ENCODE data around the gene SLC2A4RG.

DNA sequence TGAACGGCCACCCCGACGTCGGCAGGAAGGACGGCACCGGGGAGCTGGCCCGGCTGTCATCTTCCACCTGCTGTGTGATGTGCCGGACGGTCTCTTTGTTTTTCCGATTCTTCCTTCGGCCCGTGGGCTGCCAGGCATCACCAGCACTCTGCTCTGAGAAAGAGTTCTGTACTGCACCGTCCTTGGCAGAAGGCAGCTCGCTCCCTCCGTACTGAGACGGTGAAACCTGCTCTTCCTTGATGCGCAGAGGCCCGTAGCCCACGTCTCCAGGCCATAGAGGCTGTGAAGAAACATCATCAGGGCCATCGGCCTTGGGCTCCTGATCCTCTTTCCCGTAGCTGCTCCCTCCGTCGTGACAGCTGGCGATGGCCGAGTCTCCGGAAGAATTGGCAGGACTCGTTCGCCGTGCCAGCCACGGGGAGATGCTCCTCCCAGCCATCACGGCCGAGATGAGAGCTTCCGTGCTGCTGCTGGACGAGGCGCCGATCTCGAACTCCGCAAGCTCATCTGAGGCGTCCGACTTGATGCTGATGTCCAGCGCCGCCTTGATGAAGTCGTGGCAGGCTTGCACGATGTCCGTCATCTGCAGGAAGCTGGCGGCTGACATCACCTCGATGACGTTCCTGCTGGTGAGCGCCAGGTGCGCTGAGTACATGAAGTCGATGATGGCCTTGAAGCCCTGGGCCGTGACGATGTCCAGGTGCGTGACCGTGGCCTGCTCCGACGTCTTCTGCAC, 50.4 kb downstream of the SLC2A4RG start:
- TF ChIP-seq, protein P1, sequence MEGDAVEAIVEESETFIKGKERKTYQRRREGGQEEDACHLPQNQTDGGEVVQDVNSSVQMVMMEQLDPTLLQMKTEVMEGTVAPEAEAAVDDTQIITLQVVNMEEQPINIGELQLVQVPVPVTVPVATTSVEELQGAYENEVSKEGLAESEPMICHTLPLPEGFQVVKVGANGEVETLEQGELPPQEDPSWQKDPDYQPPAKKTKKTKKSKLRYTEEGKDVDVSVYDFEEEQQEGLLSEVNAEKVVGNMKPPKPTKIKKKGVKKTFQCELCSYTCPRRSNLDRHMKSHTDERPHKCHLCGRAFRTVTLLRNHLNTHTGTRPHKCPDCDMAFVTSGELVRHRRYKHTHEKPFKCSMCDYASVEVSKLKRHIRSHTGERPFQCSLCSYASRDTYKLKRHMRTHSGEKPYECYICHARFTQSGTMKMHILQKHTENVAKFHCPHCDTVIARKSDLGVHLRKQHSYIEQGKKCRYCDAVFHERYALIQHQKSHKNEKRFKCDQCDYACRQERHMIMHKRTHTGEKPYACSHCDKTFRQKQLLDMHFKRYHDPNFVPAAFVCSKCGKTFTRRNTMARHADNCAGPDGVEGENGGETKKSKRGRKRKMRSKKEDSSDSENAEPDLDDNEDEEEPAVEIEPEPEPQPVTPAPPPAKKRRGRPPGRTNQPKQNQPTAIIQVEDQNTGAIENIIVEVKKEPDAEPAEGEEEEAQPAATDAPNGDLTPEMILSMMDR (IDR thresholded peaks at IDR 0.05) = no peak
- TF ChIP-seq POLR2A (IDR thresholded peaks at IDR 0.05) = no peak

Measured in adrenal gland (tissue), 5 donors.